Measurements from ENCODE around the gene ERP29.
"Not testable (repeated sequence)": the region's sequence is repeated elsewhere in the genome, so short reads cannot be mapped to it uniquely, and the experiment has no call there.

The ERP29 gene

DNA sequence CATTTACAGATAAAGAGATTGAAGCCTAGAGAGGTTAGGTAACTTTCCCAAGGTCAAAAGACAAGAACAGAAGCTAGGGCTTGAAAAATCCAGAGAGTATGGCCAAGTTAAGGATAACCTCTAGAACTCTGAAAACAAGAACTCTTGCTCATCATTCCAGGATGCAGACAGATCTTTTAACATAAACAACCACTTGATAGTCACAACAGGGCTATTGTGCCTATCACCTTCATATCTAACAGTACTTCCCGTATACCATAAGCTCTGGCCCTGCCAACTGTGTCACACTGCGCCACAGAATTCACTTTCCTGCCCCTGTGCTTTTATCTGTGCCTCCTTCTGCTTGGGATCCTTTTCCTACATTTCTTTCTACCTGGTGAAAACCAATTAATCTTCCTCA lies 18.2 kb downstream of the ERP29 start:
- Histone ChIP-seq H3K27ac (ENCODE audit: insufficient read depth, low read length, poor library complexity, severe bottlenecking) (no peak overlapping the region), H3K27me3 (replicated peaks; ENCODE audit: control insufficient read depth, insufficient read depth, low read length, poor library complexity, severe bottlenecking) (no peaks in the 10 kb centered on the region), H3K4me3 (ENCODE audit: insufficient read depth, low read depth, low read length, poor library complexity, severe bottlenecking) (no peak overlapping the region), H3K36me3 (ENCODE audit: control insufficient read depth, insufficient read depth, low read length) (peaks cover 29% of the 10 kb centered on the region), H3K4me1 (ENCODE audit: control insufficient read depth, insufficient read depth, low read length, poor library complexity, severe bottlenecking) (no peaks in the 10 kb centered on the region), H3K9me3 (ENCODE audit: control insufficient read depth, low read length) (no peaks in the 10 kb centered on the region)
- no peak for DNase-seq

DNA sequence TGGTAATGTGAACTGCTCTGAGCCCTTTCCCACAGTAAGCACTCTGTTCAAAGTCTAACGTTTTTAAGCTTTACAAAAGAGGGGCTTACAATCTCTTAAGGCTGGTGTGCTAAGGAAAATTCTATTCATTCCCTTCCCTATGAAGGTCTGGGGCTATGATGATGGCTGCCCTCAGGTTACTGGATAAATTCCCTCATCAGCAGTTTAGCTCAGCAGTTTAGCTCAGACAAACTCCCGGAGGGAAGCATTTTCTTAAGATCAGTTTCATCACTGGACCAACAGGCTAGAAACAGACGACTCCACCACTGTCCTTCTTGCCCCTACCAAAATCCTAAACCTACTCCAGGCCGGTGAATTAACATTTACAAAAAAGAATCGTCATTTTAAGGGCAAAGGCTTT lies 19.1 kb downstream of the ERP29 start:
- DNase-seq, result no peak
- Histone ChIP-seq H3K36me3 (ENCODE audit: control insufficient read depth, insufficient read depth, low read length) (peaks cover 35% of the 10 kb centered on the region), H3K9me3 (ENCODE audit: control insufficient read depth, low read length) (no peaks in the 10 kb centered on the region), H3K27ac (ENCODE audit: insufficient read depth, low read length, poor library complexity, severe bottlenecking) (no peak overlapping the region), H3K27me3 (replicated peaks; ENCODE audit: control insufficient read depth, insufficient read depth, low read length, poor library complexity, severe bottlenecking) (no peaks in the 10 kb centered on the region), H3K4me3 (ENCODE audit: insufficient read depth, low read depth, low read length, poor library complexity, severe bottlenecking) (no peak overlapping the region), H3K4me1 (ENCODE audit: control insufficient read depth, insufficient read depth, low read length, poor library complexity, severe bottlenecking) (no peaks in the 10 kb centered on the region)

DNA sequence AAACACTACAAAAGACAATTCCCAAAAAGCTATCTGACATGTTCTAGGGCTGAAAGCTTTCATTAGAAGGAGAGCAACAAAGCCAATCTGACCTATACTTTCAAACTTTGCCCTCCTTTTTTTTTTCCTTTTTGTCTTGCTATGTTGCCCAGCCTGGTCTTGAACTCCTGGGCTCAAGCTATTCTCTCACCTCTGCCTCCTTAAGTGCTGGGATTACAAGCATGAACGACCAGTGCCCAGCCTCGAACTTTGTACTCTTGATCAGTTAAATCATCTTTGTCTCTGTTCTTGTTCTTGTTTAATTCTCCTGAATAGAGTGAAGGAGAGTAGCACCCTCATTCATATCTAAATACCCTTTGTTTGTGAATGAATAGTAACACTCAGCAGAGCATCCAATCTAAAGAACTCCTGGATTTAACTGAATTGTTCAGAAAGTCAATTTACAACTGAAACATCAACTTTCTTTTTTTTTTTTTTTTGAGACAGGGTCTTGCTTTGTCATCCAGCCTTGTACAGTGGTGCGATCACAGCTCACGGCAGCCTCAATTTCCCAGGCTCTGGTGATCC lies 22.1 kb downstream of the ERP29 start:
- no peak for DNase-seq
- no peak overlapping the region for H3K27ac ChIP-seq (ENCODE audit: insufficient read depth, low read length, poor library complexity, severe bottlenecking)
- H3K36me3 ChIP-seq (ENCODE audit: control insufficient read depth, insufficient read depth, low read length), result peaks cover 55% of the 10 kb centered on the region
- no peaks in the 10 kb centered on the region for H3K9me3 ChIP-seq (ENCODE audit: control insufficient read depth, low read length)
- H3K27me3 ChIP-seq (replicated peaks; ENCODE audit: control insufficient read depth, insufficient read depth, low read length, poor library complexity, severe bottlenecking), result no peaks in the 10 kb centered on the region
- H3K4me1 ChIP-seq (ENCODE audit: control insufficient read depth, insufficient read depth, low read length, poor library complexity, severe bottlenecking), result no peaks in the 10 kb centered on the region
- H3K4me3 ChIP-seq (ENCODE audit: insufficient read depth, low read depth, low read length, poor library complexity, severe bottlenecking), result no peak overlapping the region

- H3K9me3 ChIP-seq (ENCODE audit: control insufficient read depth, low read length); H3K4me3 ChIP-seq (ENCODE audit: insufficient read depth, low read depth, low read length, poor library complexity, severe bottlenecking); H3K4me1 ChIP-seq (ENCODE audit: control insufficient read depth, insufficient read depth, low read length, poor library complexity, severe bottlenecking); DNase-seq; H3K27me3 ChIP-seq (replicated peaks; ENCODE audit: control insufficient read depth, insufficient read depth, low read length, poor library complexity, severe bottlenecking); H3K27ac ChIP-seq (ENCODE audit: insufficient read depth, low read length, poor library complexity, severe bottlenecking): not testable (repeated sequence)
- H3K36me3 ChIP-seq (ENCODE audit: control insufficient read depth, insufficient read depth, low read length), result peaks cover 64% of the 10 kb centered on the region
Measured at GRCh38 chr12:112036614-112037013, 23.4 kb downstream of the ERP29 start.

DNA sequence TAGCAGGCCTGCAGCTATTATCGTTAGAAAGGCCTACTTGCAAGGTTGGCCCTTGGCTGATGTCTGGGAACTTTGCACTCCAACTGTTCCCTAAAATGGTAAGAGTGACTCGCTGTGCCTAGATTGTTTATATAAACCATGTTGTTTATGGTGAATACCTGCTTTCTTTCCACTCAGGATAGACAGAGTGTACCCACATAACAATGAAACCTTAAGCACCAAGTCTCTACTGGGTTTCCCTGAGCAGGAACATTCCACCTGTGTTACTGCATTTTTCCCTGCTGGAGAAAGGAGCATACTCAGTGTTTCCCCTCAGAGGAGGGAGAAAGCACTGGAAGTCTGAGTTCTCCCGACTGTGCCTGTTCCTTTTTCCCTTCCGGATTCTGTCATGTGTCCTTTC lies 32.8 kb downstream of the ERP29 start:
- no peaks in the 10 kb centered on the region for H3K9me3 ChIP-seq (ENCODE audit: control insufficient read depth, low read length)
- peaks cover 78% of the 10 kb centered on the region for H3K36me3 ChIP-seq (ENCODE audit: control insufficient read depth, insufficient read depth, low read length)
- no peak overlapping the region for H3K4me3 ChIP-seq (ENCODE audit: insufficient read depth, low read depth, low read length, poor library complexity, severe bottlenecking)
- H3K27me3 ChIP-seq (replicated peaks; ENCODE audit: control insufficient read depth, insufficient read depth, low read length, poor library complexity, severe bottlenecking), result no peaks in the 10 kb centered on the region
- H3K4me1 ChIP-seq (ENCODE audit: control insufficient read depth, insufficient read depth, low read length, poor library complexity, severe bottlenecking), result no peaks in the 10 kb centered on the region
- DNase-seq, result no peak
- no peak overlapping the region for H3K27ac ChIP-seq (ENCODE audit: insufficient read depth, low read length, poor library complexity, severe bottlenecking)

GRCh38 chr12:112049351-112049750 lies 36.1 kb downstream of the ERP29 start:
- H3K36me3 ChIP-seq (ENCODE audit: control insufficient read depth, insufficient read depth, low read length), result peaks cover 69% of the 10 kb centered on the region
- no peaks in the 10 kb centered on the region for H3K27me3 ChIP-seq (replicated peaks; ENCODE audit: control insufficient read depth, insufficient read depth, low read length, poor library complexity, severe bottlenecking)
- no peaks in the 10 kb centered on the region for H3K4me1 ChIP-seq (ENCODE audit: control insufficient read depth, insufficient read depth, low read length, poor library complexity, severe bottlenecking)

DNA sequence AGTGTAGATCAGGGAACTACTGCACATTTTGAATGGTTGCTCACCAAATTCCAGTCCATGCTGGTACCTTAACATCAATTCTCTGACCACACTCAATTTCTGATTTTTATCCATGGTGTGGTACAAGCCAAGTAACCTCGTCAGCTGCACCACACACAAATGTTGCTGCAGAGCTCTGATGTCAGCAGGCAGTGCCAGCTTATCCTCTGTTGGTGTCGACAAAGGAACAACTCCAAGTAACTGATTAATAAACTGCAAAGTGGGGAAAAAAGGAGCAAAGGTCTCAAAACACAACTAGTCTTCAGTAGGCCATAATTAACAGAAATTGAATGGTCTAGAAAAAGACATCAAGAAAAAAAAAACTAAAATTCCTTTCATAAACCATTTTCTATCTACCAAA lies 47.9 kb downstream of the ERP29 start:
- H3K4me3 ChIP-seq (ENCODE audit: insufficient read depth, low read depth, low read length, poor library complexity, severe bottlenecking), result no peak overlapping the region
- peaks cover 41% of the 10 kb centered on the region for H3K36me3 ChIP-seq (ENCODE audit: control insufficient read depth, insufficient read depth, low read length)
- no peak for DNase-seq

More at GRCh38 chr12:112049351-112049750, 36.1 kb downstream of the ERP29 start:
- no peak overlapping the region for H3K4me3 ChIP-seq (ENCODE audit: insufficient read depth, low read depth, low read length, poor library complexity, severe bottlenecking)
- DNase-seq, result no peak
- no peaks in the 10 kb centered on the region for H3K9me3 ChIP-seq (ENCODE audit: control insufficient read depth, low read length)
- H3K27ac ChIP-seq (ENCODE audit: insufficient read depth, low read length, poor library complexity, severe bottlenecking), result no peak overlapping the region

DNA sequence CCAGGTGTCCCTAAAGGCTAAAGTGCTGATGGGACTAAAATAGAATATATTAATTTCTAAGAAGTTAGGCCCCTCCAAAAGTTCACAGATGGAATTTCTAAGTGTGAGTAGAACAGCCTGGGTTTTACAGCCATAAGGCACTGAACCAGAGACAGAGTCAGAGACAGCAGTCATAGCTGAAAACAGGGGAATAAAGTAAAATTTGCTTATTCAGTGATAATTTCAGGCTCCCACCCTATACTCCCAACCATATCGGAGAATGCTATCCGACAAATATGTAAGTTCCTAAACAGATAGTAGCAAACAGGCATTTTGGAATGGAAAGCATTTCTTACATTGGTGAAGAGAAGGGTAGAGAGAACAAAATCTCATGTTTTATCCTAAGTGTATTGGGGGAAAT lies 50.0 kb downstream of the ERP29 start:
- no peaks in the 10 kb centered on the region for H3K9me3 ChIP-seq (ENCODE audit: control insufficient read depth, low read length)
- no peaks in the 10 kb centered on the region for H3K27me3 ChIP-seq (replicated peaks; ENCODE audit: control insufficient read depth, insufficient read depth, low read length, poor library complexity, severe bottlenecking)
- H3K27ac ChIP-seq (ENCODE audit: insufficient read depth, low read length, poor library complexity, severe bottlenecking), result no peak overlapping the region
- no peaks in the 10 kb centered on the region for H3K4me1 ChIP-seq (ENCODE audit: control insufficient read depth, insufficient read depth, low read length, poor library complexity, severe bottlenecking)
- peaks cover 51% of the 10 kb centered on the region for H3K36me3 ChIP-seq (ENCODE audit: control insufficient read depth, insufficient read depth, low read length)
- DNase-seq, result no peak
- H3K4me3 ChIP-seq (ENCODE audit: insufficient read depth, low read depth, low read length, poor library complexity, severe bottlenecking), result no peak overlapping the region

More for the DNA sequence above, 47.9 kb downstream of the ERP29 start:
- no peaks in the 10 kb centered on the region for H3K9me3 ChIP-seq (ENCODE audit: control insufficient read depth, low read length)
- no peaks in the 10 kb centered on the region for H3K27me3 ChIP-seq (replicated peaks; ENCODE audit: control insufficient read depth, insufficient read depth, low read length, poor library complexity, severe bottlenecking)
- no peak overlapping the region for H3K27ac ChIP-seq (ENCODE audit: insufficient read depth, low read length, poor library complexity, severe bottlenecking)
- H3K4me1 ChIP-seq (ENCODE audit: control insufficient read depth, insufficient read depth, low read length, poor library complexity, severe bottlenecking), result no peaks in the 10 kb centered on the region

DNA sequence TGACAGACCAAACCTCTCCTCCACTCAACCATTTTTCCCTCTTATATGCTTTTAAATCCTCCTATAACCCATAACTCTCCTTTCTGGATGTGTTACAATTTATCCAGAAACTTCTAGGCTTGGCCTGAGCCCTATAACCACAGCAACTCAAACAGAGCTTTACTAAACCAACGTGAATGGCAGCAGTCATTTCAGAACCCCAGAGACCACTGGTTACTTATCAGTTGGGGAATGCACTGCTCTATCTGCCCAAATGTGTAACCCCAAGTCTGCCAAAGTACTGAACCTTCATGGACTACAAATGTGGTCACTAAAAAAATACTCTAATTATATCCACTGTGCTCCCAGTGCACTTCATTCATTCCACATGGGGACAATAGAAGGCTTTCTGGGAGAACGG lies 53.3 kb downstream of the ERP29 start:
- H3K9me3 ChIP-seq (ENCODE audit: control insufficient read depth, low read length), result no peaks in the 10 kb centered on the region
- no peaks in the 10 kb centered on the region for H3K27me3 ChIP-seq (replicated peaks; ENCODE audit: control insufficient read depth, insufficient read depth, low read length, poor library complexity, severe bottlenecking)
- H3K27ac ChIP-seq (ENCODE audit: insufficient read depth, low read length, poor library complexity, severe bottlenecking), result no peak overlapping the region
- no peak for DNase-seq
- no peak overlapping the region for H3K4me3 ChIP-seq (ENCODE audit: insufficient read depth, low read depth, low read length, poor library complexity, severe bottlenecking)
- peaks cover 49% of the 10 kb centered on the region for H3K36me3 ChIP-seq (ENCODE audit: control insufficient read depth, insufficient read depth, low read length)
- H3K4me1 ChIP-seq (ENCODE audit: control insufficient read depth, insufficient read depth, low read length, poor library complexity, severe bottlenecking), result no peaks in the 10 kb centered on the region
